B cell (primary cell): ENCODE data around the gene FCN2. TPM values are rescaled to one million over a fixed set of nuclear protein-coding genes. Genes with fewer than 3 reads are reported as not detected.

Experiments
- ATAC-seq: fragments of 200-7000 bp; cut with Tn5 transposase; one replicate; pipeline ENCODE4 v1.10.0; 2021; ENCODE audit warnings: low read depth, mild to moderate bottlenecking, moderate number of reproducible peaks, moderate library complexity
- CTCF ChIA-PET: fragments of 350-600 bp; sonication (Branson Sonifier 250); formaldehyde crosslinking; loops from one replicate; lab custom pipeline; 2021; ENCODE audit warnings: antibody characterized with exemption, inconsistent platforms; lab: Charles Lee
- POLR2A ChIA-PET: fragments of 350-600 bp; sonication (Branson Sonifier 250); formaldehyde crosslinking; loops from one replicate; lab custom pipeline; 2021; ENCODE audit warnings: antibody characterized with exemption; lab: Charles Lee
- DNase-seq: peaks from one replicate; pipeline ENCODE4 v3.0.0; 2013
- H2AFZ ChIP-seq: 2 replicates; pipeline ENCODE4 v1.6.1; 2012; ENCODE audit warnings: mild to moderate bottlenecking, low read depth, low read length; ENCODE audit not compliant: insufficient read depth, poor library complexity, severe bottlenecking
- H3K27ac ChIP-seq, 2 donors: 1 replicate in 1 of 2; 2 replicates in 1 of 2; pipeline ENCODE4 v1.5.1; 2012 to 2013; ENCODE audit warnings: low read length in 2 of 2, mild to moderate bottlenecking in 2 of 2, moderate library complexity in 1 of 2
- H3K27me3 ChIP-seq, 4 experiments: fragments of 200-600 bp in 1 of 4; sonication (generic) in 1 of 4; replicated peaks in 1 of 4; 1 replicate in 2 of 4; 2 replicates in 2 of 4; pipeline versions ENCODE4 v1.6.1 to v1.7.0; 2013 to 2016; ENCODE audit warnings: low read length in 3 of 4, mild to moderate bottlenecking in 2 of 4, mixed read lengths in 1 of 4, moderate library complexity in 1 of 4; ENCODE audit not compliant: insufficient read depth in 4 of 4, control insufficient read depth in 3 of 4; ENCODE audit errors: control extremely low read depth in 1 of 4
- H3K36me3 ChIP-seq, 2 experiments: replicated peaks in 1 of 2; 1 replicate in 1 of 2; 2 replicates in 1 of 2; pipeline versions ENCODE4 v1.6.1 to v1.7.1; 2013; ENCODE audit warnings: low read length in 1 of 2; ENCODE audit not compliant: insufficient read depth in 2 of 2, control insufficient read depth in 1 of 2; ENCODE audit errors: control extremely low read depth in 1 of 2, extremely low read depth in 1 of 2
- H3K4me1 ChIP-seq, 2 donors: fragments of 200-600 bp in 1 of 2; sonication (generic) in 1 of 2; 1 replicate in 1 of 2; 2 replicates in 1 of 2; pipeline versions ENCODE4 v1.5.1 to v1.6.1; 2013 to 2017; ENCODE audit warnings: low read length in 2 of 2; ENCODE audit not compliant: control insufficient read depth in 2 of 2, insufficient read depth in 2 of 2
- H3K4me2 ChIP-seq: replicated peaks from 2 replicates; pipeline ENCODE3; 2012; ENCODE audit warnings: mild to moderate bottlenecking, low read depth, low read length; ENCODE audit not compliant: poor library complexity, severe bottlenecking
- H3K4me3 ChIP-seq, 5 experiments: fragments of 200-600 bp in 1 of 5; sonication (generic) in 1 of 5; 1 replicate in 3 of 5; 2 replicates in 2 of 5; pipeline versions ENCODE4 v1.5.1 to v1.7.0; 2011 to 2016; ENCODE audit warnings: low read length in 4 of 5, mild to moderate bottlenecking in 4 of 5, low read depth in 2 of 5, control low read depth in 1 of 5, moderate library complexity in 1 of 5; ENCODE audit not compliant: insufficient read depth in 1 of 5; ENCODE audit errors: control extremely low read depth in 1 of 5, extremely low read depth in 1 of 5
- H3K79me2 ChIP-seq: fragments of 200-600 bp; sonication (generic); one replicate; pipeline ENCODE4 v1.6.0; 2016; ENCODE audit warnings: low read length; ENCODE audit not compliant: control insufficient read depth, insufficient read depth
- H3K9ac ChIP-seq: fragments of 200-600 bp; sonication (generic); 2 replicates; pipeline ENCODE4 v1.6.1; 2017; ENCODE audit warnings: mild to moderate bottlenecking, low read length, moderate library complexity
- H3K9me3 ChIP-seq, 3 donors: one replicate each; pipeline versions ENCODE4 v1.6.1 to v1.7.1; 2013; ENCODE audit warnings: low read length in 2 of 3; ENCODE audit not compliant: control insufficient read depth in 2 of 3, insufficient read depth in 1 of 3; ENCODE audit errors: control extremely low read depth in 1 of 3
- H4K20me1 ChIP-seq: 2 replicates; pipeline ENCODE4 v1.6.0; 2012; ENCODE audit warnings: mild to moderate bottlenecking, low read length; ENCODE audit not compliant: insufficient read depth, control insufficient read depth, poor library complexity, severe bottlenecking
- H3K27ac Mint-ChIP-seq: one replicate; pipeline ENCODE4 v1.8.0; 2021; ENCODE audit warnings: mixed read lengths
- H3K27me3 Mint-ChIP-seq: one replicate; pipeline ENCODE4 v1.8.0; 2021; ENCODE audit warnings: mixed read lengths
- H3K4me1 Mint-ChIP-seq: one replicate; pipeline ENCODE4 v1.8.0; 2021; ENCODE audit warnings: mixed read lengths
- H3K4me3 Mint-ChIP-seq: one replicate; pipeline ENCODE4 v1.8.0; 2021; ENCODE audit warnings: mixed read lengths
- H3K9me3 Mint-ChIP-seq: one replicate; pipeline ENCODE4 v1.8.0; 2022; ENCODE audit warnings: mixed read lengths; ENCODE audit not compliant: insufficient read depth
- CTCF ChIP-seq: fragments of 200-600 bp; IDR thresholded peaks from one replicate; pipeline ENCODE4 v1.8.0; 2022; ENCODE audit warnings: antibody characterized with exemption, mild to moderate bottlenecking
- EZH2 ChIP-seq: IDR thresholded peaks from 2 replicates; pipeline ENCODE4 v1.6.1; 2012; ENCODE audit warnings: borderline replicate concordance, low read depth, mild to moderate bottlenecking, moderate library complexity, low read length; ENCODE audit not compliant: insufficient read depth, poor library complexity, severe bottlenecking
- WGBS: methylation state at CpG from one replicate; pipeline ENCODE4 v1.1.5; 2013; ENCODE audit warnings: missing lambda C conversion rate; ENCODE audit not compliant: insufficient coverage; 5-methylcytosine and 5-hydroxymethylcytosine counted together
- intact Hi-C: fragments of 100-400 bp; cut with micrococcal nuclease; formaldehyde crosslinking; loops from one replicate; pipeline ENCODE4 v1.10.0; 2022
- polyA plus RNA-seq: library from polyadenylated mRNA; depleted of rRNA; stranded (reverse); fragments of >200 nt; gene quantifications from 2 replicates; pipeline ENCODE4 v1.2.3, GENCODE V29; 2012
- total RNA-seq, 2 donors: library from RNA; stranded (reverse); fragments of 120-200 nt in 1 of 2; gene quantifications; 1 replicate in 1 of 2; 2 replicates in 1 of 2; pipeline versions ENCODE4 v1.2.3 to v1.2.4, GENCODE V29; 2013 to 2022

The FCN2 gene
- total and polyA plus RNA-seq, 2 donors (not counting 1 experiment from before 2014, with no cell fraction given) = not detected

GRCh38 chr9:134834957-134835419 is 45.6 kb upstream of the FCN2 start:
- no peaks in the 10 kb centered on the region for H4K20me1 ChIP-seq
- intact Hi-C loops = no loop called here
- CTCF ChIA-PET = no interaction called here
- H3K4me1 ChIP-seq = no peaks in the 10 kb centered on the region
- peaks cover 0 to 4% (median 0%) of the 10 kb centered on the region in 3 donors for H3K9me3 ChIP-seq
- no peak overlapping the region for H2AFZ ChIP-seq
- no peak overlapping the region for H3K4me2 ChIP-seq
- H3K79me2 ChIP-seq = no peaks in the 10 kb centered on the region
- TF ChIP-seq CTCF = no peak
- TF ChIP-seq EZH2 = no peak
- no peaks in the 10 kb centered on the region for H3K9me3 Mint-ChIP-seq
- H3K4me3 Mint-ChIP-seq = no peak overlapping the region
- H3K9ac ChIP-seq = no peak overlapping the region
- DNase-seq = no peak
- H3K27me3 ChIP-seq = no peaks in the 10 kb centered on the region
- no peak overlapping the region for H3K27ac Mint-ChIP-seq
- no peaks in the 10 kb centered on the region for H3K36me3 ChIP-seq
- WGBS = 94% methylated on average over 24 of the region's 25 CpGs
- no peak overlapping the region for H3K27ac ChIP-seq
- H3K4me1 Mint-ChIP-seq = no peaks in the 10 kb centered on the region
- H3K4me3 ChIP-seq = no peak overlapping the region
- POLR2A ChIA-PET = no interaction called here
- H3K27me3 Mint-ChIP-seq = no peaks in the 10 kb centered on the region
- ATAC-seq = no peak

- 92% methylated on average over 15 of the region's 16 CpGs for WGBS
Measured at GRCh38 chr9:134835448-134835847, 45.2 kb upstream of the FCN2 start.

More at GRCh38 chr9:134835448-134835847, 45.2 kb upstream of the FCN2 start:
- H3K4me2 ChIP-seq = no peak overlapping the region
- H3K79me2 ChIP-seq = no peaks in the 10 kb centered on the region
- H3K27me3 Mint-ChIP-seq = no peaks in the 10 kb centered on the region
- H3K4me3 ChIP-seq = no peak overlapping the region
- no peaks in the 10 kb centered on the region for H3K36me3 ChIP-seq
- no peaks in the 10 kb centered on the region for H3K4me1 Mint-ChIP-seq
- no peaks in the 10 kb centered on the region for H3K9me3 Mint-ChIP-seq
- no peak overlapping the region for H3K27ac Mint-ChIP-seq
- peaks cover 0 to 4% (median 0%) of the 10 kb centered on the region in 3 donors for H3K9me3 ChIP-seq
- H3K27me3 ChIP-seq = no peaks in the 10 kb centered on the region
- H3K4me1 ChIP-seq = no peaks in the 10 kb centered on the region
- CTCF ChIA-PET = no interaction called here
- H3K27ac ChIP-seq = no peak overlapping the region
- TF ChIP-seq EZH2 = no peak
- TF ChIP-seq CTCF = no peak
- no peaks in the 10 kb centered on the region for H4K20me1 ChIP-seq
- POLR2A ChIA-PET = no interaction called here
- DNase-seq = no peak
- H2AFZ ChIP-seq = no peak overlapping the region
- no peak for ATAC-seq
- no peak overlapping the region for H3K9ac ChIP-seq
- H3K4me3 Mint-ChIP-seq = no peak overlapping the region
- intact Hi-C loops = no loop called here
